GM12875 (cell line): ENCODE data around the gene BBS9.

ENCODE experiments used
- H3K4me3 ChIP-seq: one replicate; pipeline ENCODE4 v1.5.1; 2011; ENCODE audit warnings: low read depth, low read length, control low read depth
- TF ChIP-seq, protein P1 (sequence below): IDR thresholded peaks from 2 replicates; pipeline ENCODE4 v1.5.1; 2011; ENCODE audit warnings: low read depth, mild to moderate bottlenecking, control low read depth, inconsistent platforms, low read length, moderate library complexity, borderline replicate concordance; ENCODE audit not compliant: insufficient read depth

The BBS9 gene

DNA sequence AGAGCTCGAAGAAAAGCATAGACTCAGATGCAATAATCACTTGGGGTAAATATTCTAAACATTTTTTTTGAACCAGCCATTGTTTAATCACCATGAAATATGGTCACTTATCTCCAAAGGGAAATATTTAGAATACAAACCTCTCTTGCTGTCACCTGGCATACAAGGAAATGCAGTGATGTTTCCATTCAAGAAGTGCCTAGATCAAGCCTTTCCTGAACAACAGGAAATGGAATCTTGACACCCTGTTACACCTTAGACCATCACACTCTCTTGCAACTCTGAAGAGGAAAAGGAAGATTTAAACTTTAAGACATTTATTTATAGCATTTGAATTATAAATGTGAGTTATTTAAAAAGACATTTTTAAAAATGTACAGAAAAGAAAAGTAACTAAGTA, 512.9 kb downstream of the BBS9 start:
- H3K4me3 ChIP-seq, result no peak overlapping the region
- TF ChIP-seq, protein P1, sequence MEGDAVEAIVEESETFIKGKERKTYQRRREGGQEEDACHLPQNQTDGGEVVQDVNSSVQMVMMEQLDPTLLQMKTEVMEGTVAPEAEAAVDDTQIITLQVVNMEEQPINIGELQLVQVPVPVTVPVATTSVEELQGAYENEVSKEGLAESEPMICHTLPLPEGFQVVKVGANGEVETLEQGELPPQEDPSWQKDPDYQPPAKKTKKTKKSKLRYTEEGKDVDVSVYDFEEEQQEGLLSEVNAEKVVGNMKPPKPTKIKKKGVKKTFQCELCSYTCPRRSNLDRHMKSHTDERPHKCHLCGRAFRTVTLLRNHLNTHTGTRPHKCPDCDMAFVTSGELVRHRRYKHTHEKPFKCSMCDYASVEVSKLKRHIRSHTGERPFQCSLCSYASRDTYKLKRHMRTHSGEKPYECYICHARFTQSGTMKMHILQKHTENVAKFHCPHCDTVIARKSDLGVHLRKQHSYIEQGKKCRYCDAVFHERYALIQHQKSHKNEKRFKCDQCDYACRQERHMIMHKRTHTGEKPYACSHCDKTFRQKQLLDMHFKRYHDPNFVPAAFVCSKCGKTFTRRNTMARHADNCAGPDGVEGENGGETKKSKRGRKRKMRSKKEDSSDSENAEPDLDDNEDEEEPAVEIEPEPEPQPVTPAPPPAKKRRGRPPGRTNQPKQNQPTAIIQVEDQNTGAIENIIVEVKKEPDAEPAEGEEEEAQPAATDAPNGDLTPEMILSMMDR, result no peak

DNA sequence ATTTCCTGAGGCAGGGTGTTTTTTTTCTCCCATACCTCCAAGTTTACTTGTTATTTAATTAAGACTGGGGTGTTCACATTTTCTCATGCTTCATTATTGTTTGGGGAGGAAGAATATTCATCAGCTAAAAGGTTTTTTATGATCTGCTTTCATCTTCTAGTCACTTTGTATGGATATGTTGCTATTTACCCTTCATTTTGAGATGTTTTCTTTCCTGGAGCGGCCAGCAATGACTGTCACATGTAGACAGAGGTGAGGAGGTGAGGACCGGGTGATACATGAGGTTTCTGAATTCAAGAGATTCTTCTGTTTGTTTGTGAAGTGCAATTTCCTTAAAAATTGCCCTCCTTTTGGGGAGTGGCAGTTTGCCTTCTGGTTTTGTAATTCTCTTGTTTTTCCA, 514.2 kb downstream of the BBS9 start:
- TF ChIP-seq, protein P1, result no peak
- no peak overlapping the region for H3K4me3 ChIP-seq

DNA sequence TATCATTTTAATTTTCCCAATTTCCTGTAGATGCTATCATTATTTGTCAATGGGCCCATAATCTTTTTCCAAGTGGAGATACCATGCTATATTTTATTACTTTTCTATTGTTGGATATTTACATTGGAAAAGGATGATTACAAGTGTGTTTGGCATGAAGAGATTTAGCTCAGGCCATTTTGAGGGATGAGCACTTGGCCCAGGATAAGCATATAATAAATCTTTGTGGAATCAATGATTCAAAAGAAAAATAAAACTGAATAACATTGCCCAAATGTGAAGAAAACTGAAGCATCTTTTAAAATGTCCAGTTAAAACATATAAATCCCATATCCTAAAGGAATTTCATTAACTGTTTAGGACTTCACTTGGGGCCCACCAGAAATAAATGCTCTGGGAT, 515.1 kb downstream of the BBS9 start:
- TF ChIP-seq, protein P1, result no peak
- no peak overlapping the region for H3K4me3 ChIP-seq

DNA sequence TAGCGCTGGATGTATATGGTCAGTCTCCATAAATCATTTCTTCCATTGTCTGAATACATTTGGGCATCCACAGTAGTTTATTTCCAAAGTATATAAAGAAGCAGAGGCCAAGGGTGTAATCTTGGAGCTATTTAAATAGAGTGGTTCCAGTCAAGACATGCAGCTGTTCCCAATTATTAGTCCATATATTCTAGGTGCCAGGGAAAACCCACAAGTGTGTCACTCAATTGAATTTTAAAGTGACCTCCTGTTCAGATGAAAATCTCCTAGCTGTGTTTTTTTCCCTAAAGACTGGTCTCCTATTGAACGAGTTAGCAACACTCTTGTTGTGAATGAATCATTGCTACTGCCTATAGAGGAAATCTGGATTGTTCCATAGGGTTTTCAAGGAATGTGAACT, 515.7 kb downstream of the BBS9 start:
- TF ChIP-seq, protein P1, result no peak
- no peak overlapping the region for H3K4me3 ChIP-seq

DNA sequence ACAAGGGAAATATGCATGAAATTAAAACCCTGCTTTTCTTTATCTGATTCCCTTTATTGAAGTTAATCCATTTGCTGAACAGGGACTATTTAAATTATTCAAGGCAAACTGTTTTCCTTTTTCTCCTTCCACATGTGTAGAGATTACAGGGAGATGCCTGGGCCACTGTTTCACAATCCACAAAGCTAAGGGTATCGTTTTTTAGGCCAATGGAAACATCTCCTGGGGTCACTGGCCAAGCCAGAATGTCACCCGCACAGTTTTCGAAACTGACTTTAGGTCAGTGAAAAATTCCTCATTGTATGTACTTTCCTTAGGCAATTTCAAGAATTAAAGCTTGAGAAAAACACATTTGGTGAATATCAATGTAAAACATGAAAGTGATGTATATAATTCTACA, 516.8 kb downstream of the BBS9 start:
- TF ChIP-seq, protein P1, result no peak
- no peak overlapping the region for H3K4me3 ChIP-seq

DNA sequence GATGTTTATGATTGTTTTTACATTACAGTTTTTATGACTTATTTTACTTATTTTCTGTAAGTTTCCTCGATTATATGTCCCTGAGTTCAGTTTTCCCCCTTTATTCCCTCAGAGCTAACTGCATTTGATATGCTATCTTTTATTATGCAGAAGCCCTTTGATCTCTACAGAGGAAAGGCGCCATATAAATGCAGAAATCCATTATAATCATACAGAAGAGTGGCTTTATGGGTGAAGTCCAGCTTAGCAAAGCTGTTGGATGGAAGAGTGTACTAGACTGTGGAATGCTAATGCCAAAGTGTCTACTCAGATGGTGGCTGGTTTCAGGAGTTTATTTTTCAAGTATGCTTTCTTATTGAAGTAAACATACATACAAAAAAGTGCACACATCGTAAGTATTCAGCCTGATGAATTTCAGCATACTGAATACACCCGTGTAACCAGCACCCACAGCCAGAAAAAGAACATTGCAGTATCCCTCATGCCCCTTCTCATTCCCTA, 517.6 kb downstream of the BBS9 start:
- TF ChIP-seq, protein P1, result no peak
- H3K4me3 ChIP-seq, result no peak overlapping the region

DNA sequence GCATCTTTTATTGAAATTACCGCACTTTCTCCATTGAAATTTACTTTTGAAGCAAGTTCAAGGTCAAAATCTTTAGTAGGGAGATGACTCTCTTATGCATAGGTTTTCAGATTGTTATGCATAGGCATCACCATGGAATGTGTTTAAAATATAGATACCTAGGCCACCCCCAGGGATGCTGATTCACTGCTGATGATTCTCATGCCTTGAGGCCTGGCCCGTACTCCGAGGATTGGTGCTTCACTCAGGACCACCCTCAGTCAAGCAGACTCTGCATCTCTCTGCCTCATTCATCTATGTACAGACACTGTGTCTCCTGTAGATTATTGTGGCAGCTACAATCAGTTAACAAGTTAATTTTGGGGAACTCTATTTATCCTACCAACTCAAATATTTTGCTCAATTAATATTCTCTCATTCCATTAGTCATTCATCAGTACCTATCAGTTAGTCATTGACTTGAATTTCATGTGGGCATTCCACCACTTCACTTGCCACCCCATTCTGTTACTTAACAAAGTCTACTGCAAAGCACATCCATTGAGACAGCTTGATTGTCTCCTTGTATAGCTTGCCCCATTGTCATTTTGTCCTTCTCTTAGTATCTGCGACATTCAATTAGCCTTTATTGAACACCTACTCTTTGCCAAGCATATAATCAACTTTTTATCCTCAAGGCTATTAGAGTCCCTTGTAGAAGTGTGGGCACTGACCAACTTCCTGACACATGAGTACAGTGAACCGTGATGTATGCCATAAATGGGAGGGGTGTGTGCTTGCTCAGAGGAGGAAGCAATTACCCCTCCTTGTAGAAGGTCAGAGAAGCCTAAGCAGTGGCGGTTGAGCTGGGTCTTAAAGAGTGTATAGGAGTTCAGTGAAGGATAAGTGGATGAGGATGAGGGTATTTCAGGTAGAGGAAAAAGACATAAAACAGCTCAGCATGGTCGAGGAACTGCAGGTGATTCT, 520.4 kb downstream of the BBS9 start:
- TF ChIP-seq, protein P1, result no peak
- no peak overlapping the region for H3K4me3 ChIP-seq
